Caco-2 (cell line): ENCODE measurements around the gene PIP4K2A. TPM values are rescaled to one million over a fixed set of nuclear protein-coding genes. Genes with fewer than 3 reads are reported as not detected.
A peak's percentile ranks its signal among the peaks of the same experiment; 100 is the strongest.

Experiments
- BruUV-seq: library from RNA; stranded (reverse); fragments of 400-500 nt; replicated peaks from 2 replicates; lab custom pipeline; 2021; lab: Mats Ljungman, UMichigan
- CTCF ChIA-PET: fragments of 300-600 bp; sonication (Branson Sonifier 250); formaldehyde crosslinking; loops from one replicate; lab custom pipeline; 2022; ENCODE audit warnings: antibody characterized with exemption; lab: Charles Lee
- POLR2A ChIA-PET: fragments of 300-600 bp; sonication (Branson Sonifier 250); formaldehyde crosslinking; loops from one replicate; lab custom pipeline; 2022; ENCODE audit warnings: antibody characterized with exemption; lab: Charles Lee
- DNase-seq, 2 experiments: peaks; one replicate each; pipeline versions ENCODE4 v3.0.0 to v3.0.0-alpha.2; 2020 to 2022
- H3K27me3 ChIP-seq: replicated peaks from 2 replicates; pipeline ENCODE4 v1.6.0; 2011; ENCODE audit warnings: low read length; ENCODE audit not compliant: control insufficient read depth, insufficient read depth
- H3K36me3 ChIP-seq: 2 replicates; pipeline ENCODE4 v1.5.1; 2011; ENCODE audit warnings: low read length; ENCODE audit not compliant: control insufficient read depth, insufficient read depth
- H3K4me1 ChIP-seq: fragments of 250-450 bp; sonication (Bioruptor Pico); 2 replicates; pipeline ENCODE4 v1.5.1; 2020; ENCODE audit warnings: mild to moderate bottlenecking
- H3K4me3 ChIP-seq: 2 replicates; pipeline ENCODE4 v1.5.1; 2011; ENCODE audit warnings: low read depth, mild to moderate bottlenecking, control low read depth, low read length
- H3K9me3 ChIP-seq: fragments of 250-450 bp; sonication (Bioruptor Pico); 2 replicates; pipeline ENCODE4 v1.5.1; 2020; ENCODE audit warnings: mild to moderate bottlenecking, moderate library complexity
- H3K27ac Mint-ChIP-seq: one replicate; pipeline ENCODE4 v1.8.0; 2022; ENCODE audit warnings: mixed read lengths; ENCODE audit not compliant: unreplicated experiment
- H3K27me3 Mint-ChIP-seq: one replicate; pipeline ENCODE4 v1.8.0; 2022; ENCODE audit warnings: mixed read lengths; ENCODE audit not compliant: insufficient read depth, unreplicated experiment
- H3K36me3 Mint-ChIP-seq: one replicate; pipeline ENCODE4 v1.8.0; 2022; ENCODE audit warnings: mild to moderate bottlenecking, mixed read lengths; ENCODE audit not compliant: insufficient read depth, unreplicated experiment
- H3K4me1 Mint-ChIP-seq: one replicate; pipeline ENCODE4 v1.8.0; 2022; ENCODE audit warnings: low read depth, mixed read lengths; ENCODE audit not compliant: unreplicated experiment
- H3K4me3 Mint-ChIP-seq: one replicate; pipeline ENCODE4 v1.8.0; 2022; ENCODE audit warnings: mild to moderate bottlenecking, moderate library complexity, mixed read lengths; ENCODE audit not compliant: unreplicated experiment
- H3K9me3 Mint-ChIP-seq: one replicate; pipeline ENCODE4 v1.8.0; 2022; ENCODE audit warnings: mixed read lengths; ENCODE audit not compliant: unreplicated experiment
- intact Hi-C: fragments of 100-400 bp; cut with micrococcal nuclease; formaldehyde crosslinking; loops from one replicate; pipeline ENCODE4 v1.10.0; 2022; ENCODE audit not compliant: unreplicated experiment
- total RNA-seq: library from RNA; stranded (reverse); gene quantifications from 2 replicates; pipeline ENCODE4 v1.2.3, GENCODE V29; 2022
- TF ChIP-seq, protein P1 (sequence below), 2 experiments: fragments of 200-600 bp in 1 of 2; IDR thresholded peaks; 1 replicate in 1 of 2; 2 replicates in 1 of 2; pipeline versions ENCODE4 v1.5.1 to v1.8.0; 2011 to 2022; ENCODE audit warnings: antibody characterized with exemption in 1 of 2, control low read depth in 1 of 2, inconsistent platforms in 1 of 2, low read depth in 1 of 2, low read length in 1 of 2, mild to moderate bottlenecking in 1 of 2, moderate library complexity in 1 of 2; ENCODE audit not compliant: insufficient read depth in 1 of 2, severe bottlenecking in 1 of 2, unreplicated experiment in 1 of 2

PIP4K2A gene
- total RNA-seq, 1 experiment from 2014 or later: 26.9 TPM

DNA sequence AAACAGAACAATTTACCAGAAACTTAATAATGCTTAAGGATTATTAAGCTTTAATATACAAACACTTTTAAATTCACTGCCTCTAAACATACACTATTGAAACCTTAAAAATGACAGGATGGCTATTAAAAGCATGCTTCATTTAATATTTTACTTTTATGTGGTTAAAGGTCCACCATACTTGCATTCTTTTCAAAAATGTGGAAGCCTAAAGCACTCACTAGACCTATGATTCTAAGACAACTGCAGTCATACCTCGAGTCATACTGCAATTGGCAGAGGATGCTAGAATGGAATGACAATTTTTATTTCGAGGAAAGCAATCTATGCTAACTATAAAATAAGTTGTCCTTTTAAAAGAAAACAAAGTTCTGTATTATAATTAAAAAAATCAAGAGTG is 85.3 kb downstream of the PIP4K2A start:
- intact Hi-C loops: no loop called here
- Histone ChIP-seq H3K4me3 (no peak overlapping the region), H3K36me3 (no peaks in the 10 kb centered on the region), H3K9me3 (no peaks in the 10 kb centered on the region), H3K4me1 (peaks cover 73% of the 10 kb centered on the region), H3K27me3 (no peaks in the 10 kb centered on the region)
- CTCF ChIA-PET: no interaction called here
- POLR2A ChIA-PET: no interaction called here
- Mint-ChIP-seq H3K27ac (no peak overlapping the region), H3K4me1 (peaks cover 47% of the 10 kb centered on the region), H3K4me3 (no peak overlapping the region), H3K36me3 (no peaks in the 10 kb centered on the region), H3K27me3 (no peaks in the 10 kb centered on the region), H3K9me3 (no peaks in the 10 kb centered on the region)
- BruUV-seq: no TSS peak
- no peak for DNase-seq
- TF ChIP-seq, protein P1, sequence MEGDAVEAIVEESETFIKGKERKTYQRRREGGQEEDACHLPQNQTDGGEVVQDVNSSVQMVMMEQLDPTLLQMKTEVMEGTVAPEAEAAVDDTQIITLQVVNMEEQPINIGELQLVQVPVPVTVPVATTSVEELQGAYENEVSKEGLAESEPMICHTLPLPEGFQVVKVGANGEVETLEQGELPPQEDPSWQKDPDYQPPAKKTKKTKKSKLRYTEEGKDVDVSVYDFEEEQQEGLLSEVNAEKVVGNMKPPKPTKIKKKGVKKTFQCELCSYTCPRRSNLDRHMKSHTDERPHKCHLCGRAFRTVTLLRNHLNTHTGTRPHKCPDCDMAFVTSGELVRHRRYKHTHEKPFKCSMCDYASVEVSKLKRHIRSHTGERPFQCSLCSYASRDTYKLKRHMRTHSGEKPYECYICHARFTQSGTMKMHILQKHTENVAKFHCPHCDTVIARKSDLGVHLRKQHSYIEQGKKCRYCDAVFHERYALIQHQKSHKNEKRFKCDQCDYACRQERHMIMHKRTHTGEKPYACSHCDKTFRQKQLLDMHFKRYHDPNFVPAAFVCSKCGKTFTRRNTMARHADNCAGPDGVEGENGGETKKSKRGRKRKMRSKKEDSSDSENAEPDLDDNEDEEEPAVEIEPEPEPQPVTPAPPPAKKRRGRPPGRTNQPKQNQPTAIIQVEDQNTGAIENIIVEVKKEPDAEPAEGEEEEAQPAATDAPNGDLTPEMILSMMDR (IDR thresholded peaks at IDR 0.05; ENCODE audit: insufficient read depth in 1 of 2, low read depth in 1 of 2, low read length in 1 of 2, severe bottlenecking in 1 of 2, unreplicated experiment in 1 of 2): no peak

DNA sequence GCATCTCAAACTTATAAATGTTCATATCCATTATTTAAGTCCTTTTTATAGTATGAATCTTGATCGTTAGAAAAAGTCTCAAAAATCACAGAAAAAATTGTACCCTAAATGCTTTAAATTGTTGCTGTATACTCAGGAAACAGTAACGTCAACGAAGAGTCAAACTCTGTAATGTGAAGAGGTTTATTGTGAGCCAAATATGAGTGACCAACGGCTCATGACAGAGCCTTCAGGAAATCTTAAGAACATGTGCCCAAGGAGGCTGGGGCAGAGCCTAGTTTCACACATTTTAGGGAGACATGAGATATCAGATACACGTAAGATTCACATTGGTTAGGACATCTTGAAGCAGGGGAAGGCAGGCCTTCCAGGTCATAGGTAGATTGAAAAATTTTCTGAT is 86.1 kb downstream of the PIP4K2A start:
- BruUV-seq: no TSS peak
- no peak overlapping the region for H3K27ac Mint-ChIP-seq
- H3K9me3 ChIP-seq: no peaks in the 10 kb centered on the region
- ChIA-PET CTCF (no interaction called here), POLR2A (no interaction called here)
- no peaks in the 10 kb centered on the region for H3K27me3 Mint-ChIP-seq
- intact Hi-C loops: no loop called here
- TF ChIP-seq, protein P1 (IDR thresholded peaks at IDR 0.05; ENCODE audit: insufficient read depth in 1 of 2, low read depth in 1 of 2, low read length in 1 of 2, severe bottlenecking in 1 of 2, unreplicated experiment in 1 of 2): no peak
- no peaks in the 10 kb centered on the region for H3K36me3 ChIP-seq
- H3K4me1 Mint-ChIP-seq: peaks cover 54% of the 10 kb centered on the region
- no peak overlapping the region for H3K4me3 ChIP-seq
- no peaks in the 10 kb centered on the region for H3K9me3 Mint-ChIP-seq
- no peaks in the 10 kb centered on the region for H3K36me3 Mint-ChIP-seq
- no peaks in the 10 kb centered on the region for H3K27me3 ChIP-seq
- peaks cover 81% of the 10 kb centered on the region for H3K4me1 ChIP-seq
- H3K4me3 Mint-ChIP-seq: no peak overlapping the region
- no peak for DNase-seq

DNA sequence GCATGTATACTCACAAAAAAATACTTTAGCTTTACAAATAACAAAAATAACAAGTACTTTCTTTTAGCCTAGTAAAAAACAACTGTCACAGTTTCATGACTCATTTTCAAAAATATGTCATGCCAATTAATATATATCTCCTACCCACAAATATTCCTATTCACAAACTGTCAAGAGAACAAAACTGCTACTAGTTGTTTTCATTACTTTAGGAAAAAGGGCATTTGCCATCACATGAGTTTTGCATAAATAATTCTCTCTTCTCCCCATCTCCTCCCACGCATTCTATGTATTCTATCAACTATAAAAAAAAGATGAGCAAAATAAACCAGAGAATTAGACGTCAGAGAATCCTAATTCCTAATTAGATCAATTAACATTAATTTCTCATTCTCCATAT is 87.6 kb downstream of the PIP4K2A start:
- Mint-ChIP-seq H3K4me3 (no peak overlapping the region), H3K27me3 (no peaks in the 10 kb centered on the region), H3K4me1 (peaks cover 58% of the 10 kb centered on the region), H3K27ac (peak overlapping the region; percentile 23), H3K9me3 (no peaks in the 10 kb centered on the region), H3K36me3 (no peaks in the 10 kb centered on the region)
- TF ChIP-seq, protein P1 (IDR thresholded peaks at IDR 0.05; ENCODE audit: insufficient read depth in 1 of 2, low read depth in 1 of 2, low read length in 1 of 2, severe bottlenecking in 1 of 2, unreplicated experiment in 1 of 2): no peak
- BruUV-seq: no TSS peak
- Histone ChIP-seq H3K4me1 (peaks cover 79% of the 10 kb centered on the region), H3K4me3 (no peak overlapping the region), H3K36me3 (no peaks in the 10 kb centered on the region), H3K27me3 (no peaks in the 10 kb centered on the region), H3K9me3 (no peaks in the 10 kb centered on the region)
- DNase-seq: no peak
- intact Hi-C loops: no loop called here
- POLR2A ChIA-PET: interaction anchor here (0.5 to 0.6 kb wide), 2 partner anchors 10 to 39 kb away, joined by 3 read pairs; no protein-coding TSS in a partner anchor
- CTCF ChIA-PET: interaction anchor here (0.9 kb wide), 1 partner anchor 362 kb away, joined by 3 read pairs; no protein-coding TSS in a partner anchor
